HG03457 (cell line): ENCODE measurements around the gene RHOA.
"Not testable (repeated sequence)": the region's sequence is repeated elsewhere in the genome, so short reads cannot be mapped to it uniquely, and the experiment has no call there.

Source experiments
- ATAC-seq: cut with Tn5 transposase; IDR thresholded peaks from one replicate; pipeline ENCODE4 v1.9.1; 2021; ENCODE audit warnings: moderate number of reproducible peaks; ENCODE audit not compliant: unreplicated experiment

Gene RHOA

GRCh38 chr3:49333091-49333490 is 78.7 kb downstream of the RHOA start:
- no peak for ATAC-seq

GRCh38 chr3:49329186-49329585 is 82.6 kb downstream of the RHOA start:
- no peak for ATAC-seq

- not testable (repeated sequence) for ATAC-seq
Measured at GRCh38 chr3:49328350-49328749, 83.4 kb downstream of the RHOA start.

GRCh38 chr3:49327485-49327884 is 84.3 kb downstream of the RHOA start:
- no peak for ATAC-seq

GRCh38 chr3:49324768-49325167 is 87.0 kb downstream of the RHOA start:
- ATAC-seq, result no peak

DNA sequence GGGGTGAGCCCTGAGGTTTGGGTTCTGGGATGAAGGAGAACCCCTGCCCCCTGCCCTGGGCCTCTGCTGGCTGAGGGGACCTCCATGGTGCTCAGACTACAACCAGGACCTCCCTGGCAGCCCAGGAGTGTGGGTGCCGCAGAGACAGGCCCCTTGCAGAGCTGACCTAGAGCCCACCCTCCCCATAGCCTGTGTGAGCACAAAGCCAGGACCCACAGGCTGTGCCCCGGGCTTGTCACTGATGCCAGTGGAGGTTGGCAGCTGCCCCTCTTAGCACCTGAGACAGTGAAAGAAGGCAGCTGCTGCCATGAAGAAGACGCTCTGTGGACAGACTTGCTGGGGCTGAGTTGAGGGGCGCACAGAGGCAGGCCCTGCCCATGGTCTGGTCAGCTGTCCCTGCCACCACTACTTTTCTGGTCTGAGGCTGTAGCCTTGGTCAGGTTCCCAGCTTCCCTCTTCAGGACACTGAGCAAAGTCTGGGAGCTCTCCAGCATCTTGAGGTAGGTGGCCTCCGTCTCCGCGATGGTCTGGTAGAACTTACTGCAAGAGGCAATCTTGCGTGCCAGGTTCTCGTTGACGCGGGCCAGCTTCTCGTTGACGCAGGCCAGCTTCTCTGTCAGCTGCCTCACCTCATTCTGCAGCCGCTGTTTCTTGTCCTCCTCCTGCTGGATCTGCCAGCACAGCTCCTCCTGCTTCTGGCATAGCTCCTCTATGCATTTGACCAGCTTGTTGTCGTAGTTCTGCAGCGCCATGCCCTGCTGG is 94.9 kb downstream of the RHOA start:
- no peak for ATAC-seq

- ATAC-seq, result no peak
Measured at GRCh38 chr3:49313896-49314688, 97.7 kb downstream of the RHOA start.

DNA sequence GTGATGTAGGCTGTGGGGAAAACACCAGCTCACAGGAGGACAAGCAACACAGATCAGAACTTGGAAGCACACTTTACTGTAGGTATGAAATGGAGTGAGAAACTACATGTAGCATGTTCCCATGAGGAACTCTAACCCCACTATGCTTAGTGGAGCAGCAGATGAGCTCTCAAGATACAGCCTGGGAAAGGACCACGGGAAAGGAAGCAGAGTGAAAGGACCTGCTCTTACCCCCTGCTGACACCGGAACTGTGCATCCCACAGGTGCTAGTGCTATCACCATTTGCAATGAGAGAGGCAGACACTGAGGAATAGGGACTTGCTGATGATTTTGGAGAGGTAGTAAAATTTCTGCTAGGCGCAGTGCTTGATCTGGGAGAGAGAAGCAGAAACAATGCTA is 100.5 kb downstream of the RHOA start:
- no peak for ATAC-seq

GRCh38 chr3:49310677-49311076 is 101.1 kb downstream of the RHOA start:
- no peak for ATAC-seq
